HEK293 (cell line): ENCODE results near the gene KLHDC7B.

Experiments used
- CTCF ChIP-seq: fragments of 450-650 bp; formaldehyde crosslinking; IDR thresholded peaks from 2 replicates; pipeline ENCODE4 v1.5.1; 2016; ENCODE audit warnings: missing biosample characterization, missing genetic modification characterization
- TSHZ1 ChIP-seq: fragments of 450-650 bp; formaldehyde crosslinking; IDR thresholded peaks from 2 replicates; pipeline ENCODE4 v1.5.1; 2016; ENCODE audit warnings: missing biosample characterization, missing genetic modification characterization, borderline replicate concordance
- ZNF184 ChIP-seq: fragments of 450-650 bp; IDR thresholded peaks from 2 replicates; pipeline ENCODE4 v1.5.1; 2018; ENCODE audit warnings: missing biosample characterization, mild to moderate bottlenecking, missing genetic modification characterization

DNA sequence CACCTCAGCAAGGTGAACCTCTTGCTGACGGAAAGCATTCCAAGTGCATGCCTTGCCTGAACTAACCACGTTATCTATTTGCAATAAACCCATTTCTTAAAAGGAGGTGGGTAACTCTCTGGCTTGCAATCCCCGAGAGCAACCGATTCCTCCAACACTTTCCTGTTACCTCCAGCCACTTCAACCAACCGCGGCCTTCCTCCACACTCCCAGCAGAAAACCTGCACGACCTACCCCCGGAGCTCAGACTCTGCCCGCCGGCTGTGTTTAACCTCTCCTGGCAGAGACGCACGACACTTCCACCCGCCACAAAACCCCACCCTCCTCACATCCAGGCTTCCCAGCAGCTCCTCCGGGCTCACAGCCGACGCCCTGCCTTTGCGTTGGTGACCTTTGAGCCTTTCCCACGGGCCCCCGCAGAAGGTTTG lies 21.0 kb upstream of the KLHDC7B start:
- TF ChIP-seq CTCF (tag by site-specific recombination): no peak
- no peak for TF ChIP-seq TSHZ1
- no peak for TF ChIP-seq ZNF184 (tag by site-specific recombination)
